H1 (cell line): ENCODE results near the gene TAGLN2. TPM values are rescaled to one million over a fixed set of nuclear protein-coding genes. Genes with fewer than 3 reads are reported as not detected.
A peak's percentile ranks its signal among the peaks of the same experiment; 100 is the strongest.

ENCODE experiments used
- CTCF ChIA-PET: fragments of 300-600 bp; sonication (Branson Sonifier 250); formaldehyde crosslinking; loops from one replicate; lab custom pipeline; 2021; ENCODE audit not compliant: partially characterized antibody; lab: Charles Lee
- POLR2A ChIA-PET: fragments of 300-600 bp; sonication (Branson Sonifier 250); formaldehyde crosslinking; loops from one replicate; lab custom pipeline; 2021; ENCODE audit warnings: inconsistent platforms; ENCODE audit not compliant: partially characterized antibody; lab: Charles Lee
- DNase-seq, 2 experiments: peaks; one replicate each; pipeline versions ENCODE4 v3.0.0 to v3.0.0-alpha.2; 2010 to 2022; ENCODE audit warnings: low spot score in 2 of 2, low read depth in 1 of 2, mixed read lengths in 1 of 2
- FAIRE-seq: peaks from 2 replicates; lab custom pipeline; 2011; peaks lifted over from hg19 to GRCh38; lab: Jason Lieb, UNC
- H2AFZ ChIP-seq: 2 replicates; pipeline ENCODE4 v1.8.1; 2012; ENCODE audit warnings: low read length, inconsistent platforms
- H2AK5ac ChIP-seq: 2 replicates; pipeline ENCODE4 v1.6.1; 2013; ENCODE audit warnings: low read depth, low read length
- H2BK120ac ChIP-seq: replicated peaks from 2 replicates; pipeline ENCODE3; 2013; ENCODE audit warnings: low read depth, low read length, inconsistent platforms
- H2BK12ac ChIP-seq: 2 replicates; pipeline ENCODE4 v1.6.1; 2013; ENCODE audit warnings: low read depth, low read length
- H2BK15ac ChIP-seq: 2 replicates; pipeline ENCODE4 v1.6.1; 2013; ENCODE audit warnings: low read length
- H2BK20ac ChIP-seq: 2 replicates; pipeline ENCODE4 v1.6.1; 2013; ENCODE audit warnings: low read length
- H2BK5ac ChIP-seq: 2 replicates; pipeline ENCODE4 v1.6.1; 2013; ENCODE audit warnings: low read depth, low read length
- H3K14ac ChIP-seq: 2 replicates; pipeline ENCODE4 v1.6.1; 2013; ENCODE audit warnings: inconsistent platforms; ENCODE audit not compliant: insufficient read length
- H3K18ac ChIP-seq: 2 replicates; pipeline ENCODE4 v1.6.1; 2013; ENCODE audit warnings: low read length; ENCODE audit errors: extremely low read depth
- H3K23ac ChIP-seq: 2 replicates; pipeline ENCODE4 v1.6.1; 2013; ENCODE audit warnings: inconsistent platforms; ENCODE audit not compliant: insufficient read length
- H3K23me2 ChIP-seq: 2 replicates; pipeline ENCODE4 v1.6.1; 2013; ENCODE audit warnings: low read depth, low read length
- H3K27ac ChIP-seq: 2 replicates; pipeline ENCODE4 v1.6.1; 2011; ENCODE audit warnings: low read depth, low read length, inconsistent platforms
- H3K27me3 ChIP-seq, 4 experiments: replicated peaks in 1 of 4; 1 replicate in 1 of 4; 2 replicates in 3 of 4; pipeline versions ENCODE4 v1.6.1 to v1.8.1; 2011 to 2013; ENCODE audit warnings: low read length in 3 of 4, mild to moderate bottlenecking in 3 of 4, inconsistent platforms in 2 of 4, mixed read lengths in 2 of 4, moderate library complexity in 1 of 4; ENCODE audit not compliant: control insufficient read depth in 3 of 4, insufficient read depth in 3 of 4; ENCODE audit errors: extremely low read depth in 1 of 4
- H3K36me3 ChIP-seq, 4 experiments: 2 replicates each; pipeline versions ENCODE4 v1.6.1 to v1.8.1; 2011 to 2013; ENCODE audit warnings: mild to moderate bottlenecking in 4 of 4, low read length in 3 of 4, moderate library complexity in 2 of 4, control low read depth in 1 of 4, inconsistent platforms in 1 of 4; ENCODE audit not compliant: insufficient read depth in 4 of 4, control insufficient read depth in 2 of 4
- H3K4ac ChIP-seq: replicated peaks from 2 replicates; pipeline ENCODE3; 2013; ENCODE audit warnings: low read length, low read depth, mixed read lengths, inconsistent platforms; ENCODE audit not compliant: insufficient read length
- H3K4me1 ChIP-seq, 4 experiments: replicated peaks in 1 of 4; 1 replicate in 1 of 4; 2 replicates in 3 of 4; pipeline versions ENCODE4 v1.6.1 to v1.8.1; 2011 to 2013; ENCODE audit warnings: low read length in 3 of 4, inconsistent platforms in 2 of 4, mixed read lengths in 1 of 4; ENCODE audit not compliant: insufficient read depth in 4 of 4, control insufficient read depth in 3 of 4
- H3K4me2 ChIP-seq, 2 experiments: 2 replicates each; pipeline versions ENCODE4 v1.6.1 to v1.8.1; 2011 to 2013; ENCODE audit warnings: low read depth in 2 of 2, low read length in 2 of 2, control low read depth in 1 of 2, inconsistent platforms in 1 of 2, mild to moderate bottlenecking in 1 of 2; ENCODE audit not compliant: insufficient read depth in 1 of 2
- H3K4me3 ChIP-seq, 4 experiments: fragments of 200-600, 300-600 bp in 1 of 4; sonication (generic), shearing (Covaris generic), sonication (Bioruptor Twin) in 1 of 4; 2 replicates each; pipeline versions ENCODE4 v1.5.1 to v1.8.1; 2011 to 2016; ENCODE audit warnings: low read length in 4 of 4, low read depth in 3 of 4, control low read depth in 2 of 4, inconsistent platforms in 2 of 4, mild to moderate bottlenecking in 2 of 4, mixed read lengths in 1 of 4, moderate library complexity in 1 of 4; ENCODE audit not compliant: insufficient read depth in 2 of 4; ENCODE audit errors: extremely low read depth in 1 of 4
- H3K56ac ChIP-seq: replicated peaks from 2 replicates; pipeline ENCODE3; 2013; ENCODE audit warnings: low read depth, mild to moderate bottlenecking, mixed read lengths, low read length, inconsistent platforms; ENCODE audit not compliant: insufficient read length
- H3K79me1 ChIP-seq: 2 replicates; pipeline ENCODE4 v1.6.1; 2013; ENCODE audit warnings: low read depth, low read length, control low read depth
- H3K79me2 ChIP-seq, 2 experiments: 2 replicates each; pipeline versions ENCODE4 v1.6.1 to v1.8.1; 2012 to 2013; ENCODE audit warnings: low read length in 2 of 2, mild to moderate bottlenecking in 2 of 2, inconsistent platforms in 1 of 2; ENCODE audit not compliant: insufficient read depth in 2 of 2, control insufficient read depth in 1 of 2
- H3K9ac ChIP-seq, 4 experiments: replicated peaks in 1 of 4; 1 replicate in 1 of 4; 2 replicates in 3 of 4; pipeline versions ENCODE4 v1.6.1 to v1.8.1; 2011 to 2013; ENCODE audit warnings: low read depth in 3 of 4, low read length in 3 of 4, control low read depth in 2 of 4, mild to moderate bottlenecking in 2 of 4, moderate library complexity in 2 of 4, inconsistent platforms in 1 of 4; ENCODE audit errors: extremely low read depth in 1 of 4
- H3K9me3 ChIP-seq, 2 experiments: 2 replicates each; pipeline versions ENCODE4 v1.6.1 to v1.8.1; 2012 to 2013; ENCODE audit warnings: mild to moderate bottlenecking in 2 of 2, moderate library complexity in 2 of 2, control low read depth in 1 of 2, inconsistent platforms in 1 of 2, low read depth in 1 of 2, low read length in 1 of 2, mixed read lengths in 1 of 2; ENCODE audit not compliant: insufficient read depth in 2 of 2
- H4K20me1 ChIP-seq, 2 experiments: replicated peaks in 1 of 2; 2 replicates each; pipeline versions ENCODE3 to v1.8.1; 2011 to 2013; ENCODE audit warnings: inconsistent platforms in 2 of 2, low read length in 2 of 2, mild to moderate bottlenecking in 1 of 2; ENCODE audit not compliant: insufficient read depth in 2 of 2, control insufficient read depth in 1 of 2
- H4K5ac ChIP-seq: 2 replicates; pipeline ENCODE4 v1.6.1; 2013; ENCODE audit warnings: low read length, low read depth, mixed read lengths, inconsistent platforms; ENCODE audit not compliant: insufficient read length
- H4K8ac ChIP-seq: 2 replicates; pipeline ENCODE4 v1.8.0; 2013; ENCODE audit warnings: mild to moderate bottlenecking, moderate library complexity, low read length, inconsistent platforms; ENCODE audit not compliant: insufficient read depth; ENCODE audit errors: extremely low read depth
- H4K91ac ChIP-seq: replicated peaks from 2 replicates; pipeline ENCODE3; 2013; ENCODE audit warnings: low read length, mixed read lengths, inconsistent platforms; ENCODE audit not compliant: insufficient read length
- ASH2L ChIP-seq: fragments of 200-600, 300-600 bp; sonication (generic); IDR thresholded peaks from one replicate; pipeline ENCODE4 v1.7.1; 2017; ENCODE audit warnings: low read length
- BACH1 ChIP-seq: IDR thresholded peaks from 2 replicates; pipeline ENCODE4 v1.6.1; 2012; ENCODE audit warnings: low read length, improper control_type of control experiment
- CBX8 ChIP-seq: fragments of 300-800, 300-1000 bp; sonication (generic); IDR thresholded peaks from 2 replicates; pipeline ENCODE4 v1.7.1; 2016; ENCODE audit warnings: low read depth, low read length, borderline replicate concordance
- CREB1 ChIP-seq: IDR thresholded peaks from 2 replicates; pipeline ENCODE4 v1.6.1; 2012; ENCODE audit warnings: inconsistent platforms
- SIN3A ChIP-seq, 2 experiments: IDR thresholded peaks in 1 of 2; conservative IDR thresholded peaks in 1 of 2; 2 replicates each; pipeline ENCODE4 v1.6.1; 2011 to 2012; ENCODE audit warnings: low read length in 2 of 2, improper control_type of control experiment in 1 of 2, low read depth in 1 of 2, mild to moderate bottlenecking in 1 of 2
- SP4 ChIP-seq: IDR thresholded peaks from 2 replicates; pipeline ENCODE4 v1.6.1; 2012; ENCODE audit warnings: low read length, inconsistent platforms
- TEAD4 ChIP-seq: IDR thresholded peaks from 2 replicates; pipeline ENCODE4 v1.6.1; 2012; ENCODE audit warnings: low read depth, low read length, inconsistent platforms, mixed read lengths
- WGBS, 2 experiments: shearing (Covaris generic) in 1 of 2; methylation state at CpG; one replicate each; pipeline versions ENCODE4 v1.1.6 to v1.1.7; 2013 to 2015; ENCODE audit warnings: low lambda C conversion rate in 2 of 2, mixed read lengths in 2 of 2, inconsistent platforms in 1 of 2, low coverage in 1 of 2, missing lambda C conversion rate in 1 of 2; ENCODE audit not compliant: insufficient replicate concordance in 2 of 2, insufficient coverage in 1 of 2, insufficient read length in 1 of 2; ENCODE audit errors: extremely low coverage in 1 of 2, missing lambda C conversion rate in 1 of 2; 5-methylcytosine and 5-hydroxymethylcytosine counted together
- polyA plus RNA-seq, 7 experiments: library from polyadenylated mRNA; depleted of rRNA in 3 of 7; stranded (reverse) in 5 of 7; unstranded in 2 of 7; fragments of >200 nt in 5 of 7; fragments of 200-250 nt in 2 of 7; gene quantifications; 1 replicate in 5 of 7; 2 replicates in 1 of 7; 4 replicates in 1 of 7; pipeline versions ENCODE4 v1.2.1 to v1.2.3, GENCODE V29; 2011 to 2013; ENCODE audit warnings: missing spikeins in 2 of 7, mixed read lengths in 2 of 7
- total RNA-seq: library from RNA; stranded (reverse); fragmentation: NEBNext Ultra II Directional; extraction: Animal tissue kit (Norgen Biotek cat#: 25700); gene quantifications from 2 replicates; pipeline ENCODE4 v1.2.1, GENCODE V29; 2021
- TF ChIP-seq, protein P1 (sequence below): IDR thresholded peaks from 2 replicates; pipeline ENCODE4 v1.6.1; 2012; ENCODE audit warnings: inconsistent platforms
- TF ChIP-seq, protein P2 (sequence below), 3 experiments: IDR thresholded peaks; 1 replicate in 2 of 3; 2 replicates in 1 of 3; pipeline versions ENCODE4 v1.5.1 to v1.6.1; 2011; ENCODE audit warnings: low read length in 3 of 3, mild to moderate bottlenecking in 3 of 3, inconsistent platforms in 2 of 3, low read depth in 1 of 3, moderate library complexity in 1 of 3; ENCODE audit not compliant: insufficient read depth in 1 of 3; ENCODE audit errors: control extremely low read depth in 1 of 3

TAGLN2 gene
- total and polyA plus RNA-seq, 2 of the 8 experiments (the other 6 are each of a cell fraction or from before 2014, with no cell fraction given), result 93.0 to 114 TPM

DNA sequence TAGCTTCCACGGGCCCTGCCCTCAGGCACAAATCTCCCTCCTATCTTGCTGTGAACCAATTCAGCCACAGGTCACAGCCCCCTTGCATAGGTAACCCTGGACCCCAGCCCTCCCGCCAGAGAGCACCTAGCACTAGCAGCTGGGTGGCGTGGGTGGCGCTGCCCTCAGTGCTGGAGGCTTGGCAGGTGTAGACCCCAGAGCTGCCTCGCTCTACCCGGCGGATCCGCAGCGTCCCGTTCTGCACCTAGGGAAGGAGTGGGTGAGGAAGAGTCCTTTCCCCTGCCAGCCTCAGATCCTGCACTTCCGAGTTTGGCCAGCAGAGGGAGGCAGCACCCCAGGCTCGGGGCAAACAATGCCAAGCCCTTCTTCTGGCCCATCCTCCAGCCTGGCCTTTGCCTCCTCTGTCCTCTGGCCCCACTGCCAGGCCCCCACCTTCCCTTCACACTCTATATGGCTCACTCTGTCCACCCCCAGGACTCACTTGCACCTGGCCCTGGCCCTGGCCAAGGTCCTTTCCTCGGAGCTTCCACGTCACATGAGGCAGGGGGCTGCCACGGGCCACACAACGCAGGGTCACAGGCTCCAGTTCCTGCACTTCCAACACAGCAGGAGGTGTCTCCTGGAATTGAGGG is 11.1 kb upstream of the TAGLN2 start:
- CTCF ChIA-PET, result interaction anchor here (0.6 to 35.5 kb wide), 31 partner anchors 12 to 155 kb away, joined by 3 to 696 read pairs (median 5); partner anchors contain the start of genes DUSP23, FCRL6, IGSF9 and SLAMF8
- TF ChIP-seq, protein P1, sequence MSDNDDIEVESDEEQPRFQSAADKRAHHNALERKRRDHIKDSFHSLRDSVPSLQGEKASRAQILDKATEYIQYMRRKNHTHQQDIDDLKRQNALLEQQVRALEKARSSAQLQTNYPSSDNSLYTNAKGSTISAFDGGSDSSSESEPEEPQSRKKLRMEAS, result peak; percentile 33; the same call in 1 of the 2 replicates
- no peak for TF ChIP-seq SP4
- TF ChIP-seq CREB1, result 0 out of 2 replicates have a peak, but pooled peaks have one; percentile 7
- no peak for TF ChIP-seq ASH2L
- TF ChIP-seq, protein P2, sequence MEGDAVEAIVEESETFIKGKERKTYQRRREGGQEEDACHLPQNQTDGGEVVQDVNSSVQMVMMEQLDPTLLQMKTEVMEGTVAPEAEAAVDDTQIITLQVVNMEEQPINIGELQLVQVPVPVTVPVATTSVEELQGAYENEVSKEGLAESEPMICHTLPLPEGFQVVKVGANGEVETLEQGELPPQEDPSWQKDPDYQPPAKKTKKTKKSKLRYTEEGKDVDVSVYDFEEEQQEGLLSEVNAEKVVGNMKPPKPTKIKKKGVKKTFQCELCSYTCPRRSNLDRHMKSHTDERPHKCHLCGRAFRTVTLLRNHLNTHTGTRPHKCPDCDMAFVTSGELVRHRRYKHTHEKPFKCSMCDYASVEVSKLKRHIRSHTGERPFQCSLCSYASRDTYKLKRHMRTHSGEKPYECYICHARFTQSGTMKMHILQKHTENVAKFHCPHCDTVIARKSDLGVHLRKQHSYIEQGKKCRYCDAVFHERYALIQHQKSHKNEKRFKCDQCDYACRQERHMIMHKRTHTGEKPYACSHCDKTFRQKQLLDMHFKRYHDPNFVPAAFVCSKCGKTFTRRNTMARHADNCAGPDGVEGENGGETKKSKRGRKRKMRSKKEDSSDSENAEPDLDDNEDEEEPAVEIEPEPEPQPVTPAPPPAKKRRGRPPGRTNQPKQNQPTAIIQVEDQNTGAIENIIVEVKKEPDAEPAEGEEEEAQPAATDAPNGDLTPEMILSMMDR (IDR thresholded peaks at IDR 0.05; ENCODE audit: control extremely low read depth in 1 of 3, insufficient read depth in 1 of 3, low read depth in 1 of 3, low read length in 3 of 3), result peak; percentile 97 to 99 (median 99)
- no peak for TF ChIP-seq CBX8
- TF ChIP-seq SIN3A (conservative IDR thresholded peaks at IDR 0.05 in 1 of 2, IDR thresholded peaks at IDR 0.05 in 1 of 2; ENCODE audit: low read depth in 1 of 2, low read length in 2 of 2), result 0 out of 4 replicates have a peak, but pooled peaks of 1 of the 2 experiments have one; percentile 29
- TF ChIP-seq TEAD4, result no peak
- no peak for TF ChIP-seq BACH1

More for the DNA sequence above, 11.1 kb upstream of the TAGLN2 start:
- DNase-seq (peak in 1 of 2 experiments; percentile 100), FAIRE-seq (peak; percentile 68)
- H3K18ac ChIP-seq, result no peak overlapping the region; the same call in 1 of the 2 replicates
- no peak overlapping the region; the same call in 1 of the 2 replicates for H2BK15ac ChIP-seq
- no peak overlapping the region for H4K5ac ChIP-seq
- H4K20me1 ChIP-seq, result no peaks in the 10 kb centered on the region
- H3K23me2 ChIP-seq, result no peaks in the 10 kb centered on the region
- no peak overlapping the region for H2AFZ ChIP-seq
- H4K91ac ChIP-seq, result no peak overlapping the region
- no peaks in the 10 kb centered on the region for H3K9me3 ChIP-seq
- H2AK5ac ChIP-seq, result no peak overlapping the region
- H4K8ac ChIP-seq, result no peak overlapping the region
- peaks cover 3 to 21% (median 16%) of the 10 kb centered on the region in 4 experiments; a peak in 6 of 8 replicates for H3K36me3 ChIP-seq
- peak overlapping the region; percentile 80; the same call in 1 of the 2 replicates for H2BK12ac ChIP-seq
- no peaks in the 10 kb centered on the region for H3K79me1 ChIP-seq
- H3K23ac ChIP-seq, result no peak overlapping the region
- H2BK120ac ChIP-seq, result no peak overlapping the region
- H3K56ac ChIP-seq, result no peak overlapping the region
- no peak overlapping the region for H3K9ac ChIP-seq
- H3K14ac ChIP-seq, result no peak overlapping the region
- no peak overlapping the region for H3K27ac ChIP-seq
- H2BK20ac ChIP-seq, result 0 out of 2 replicates have a peak overlapping the region, but pooled peaks have one; percentile 86
- 54% methylated on average over 16 of the region's 16 CpGs; no CpG with 5 or more reads in 1 of the 2 experiments for WGBS, 2 experiments
- H3K27me3 ChIP-seq, result no peaks in the 10 kb centered on the region
- no peak overlapping the region for H3K4me3 ChIP-seq
- no peaks in the 10 kb centered on the region for H3K79me2 ChIP-seq
- POLR2A ChIA-PET, result interaction anchor here (1.0 to 6.0 kb wide), 3 partner anchors 9 to 69 kb away, joined by 3 to 41 read pairs (median 19); partner anchors contain the start of gene IGSF9
- no peak overlapping the region for H3K4ac ChIP-seq
- peaks cover 0 to 12% (median 7%) of the 10 kb centered on the region in 4 experiments; a peak in 6 of 7 replicates for H3K4me1 ChIP-seq
- no peak overlapping the region for H3K4me2 ChIP-seq
- H2BK5ac ChIP-seq, result peak overlapping the region; percentile 73; the same call in 1 of the 2 replicates
